Brain microvascular endothelial cell (primary cell): ENCODE measurements around the gene ERICH6.
"Not testable (repeated sequence)": the region's sequence is repeated elsewhere in the genome, so short reads cannot be mapped to it uniquely, and the experiment has no call there.

Experiments used
- DNase-seq: peaks from one replicate; pipeline ENCODE4 v3.0.0-alpha.2; 2020
- H3K27ac ChIP-seq: fragments of 250-450 bp; sonication (Bioruptor Pico); 2 replicates; pipeline ENCODE4 v1.5.1; 2020; ENCODE audit warnings: mild to moderate bottlenecking, moderate library complexity
- H3K27me3 ChIP-seq: fragments of 250-450 bp; sonication (Bioruptor Pico); replicated peaks from 2 replicates; pipeline ENCODE4 v1.5.1; 2020; ENCODE audit warnings: mild to moderate bottlenecking
- H3K36me3 ChIP-seq: fragments of 250-450 bp; sonication (Bioruptor Pico); replicated peaks from 2 replicates; pipeline ENCODE4 v1.5.1; 2020; ENCODE audit warnings: mild to moderate bottlenecking
- H3K4me3 ChIP-seq: 2 replicates; pipeline ENCODE4 v1.5.1; 2011; ENCODE audit warnings: low read depth, mild to moderate bottlenecking, control low read depth, low read length, moderate library complexity
- CTCF ChIP-seq: IDR thresholded peaks from 2 replicates; pipeline ENCODE4 v1.5.1; 2011; ENCODE audit warnings: low read depth, mild to moderate bottlenecking, moderate library complexity, low read length, control low read depth, inconsistent platforms; ENCODE audit errors: missing control alignments
- in situ Hi-C: cut with HindIII; loops from 2 replicates; pipeline ENCODE4 v1.10.0; 2017; ENCODE audit warnings: low sequenced_read_pairs, low pct_ligation_motif_present

Gene ERICH6

DNA sequence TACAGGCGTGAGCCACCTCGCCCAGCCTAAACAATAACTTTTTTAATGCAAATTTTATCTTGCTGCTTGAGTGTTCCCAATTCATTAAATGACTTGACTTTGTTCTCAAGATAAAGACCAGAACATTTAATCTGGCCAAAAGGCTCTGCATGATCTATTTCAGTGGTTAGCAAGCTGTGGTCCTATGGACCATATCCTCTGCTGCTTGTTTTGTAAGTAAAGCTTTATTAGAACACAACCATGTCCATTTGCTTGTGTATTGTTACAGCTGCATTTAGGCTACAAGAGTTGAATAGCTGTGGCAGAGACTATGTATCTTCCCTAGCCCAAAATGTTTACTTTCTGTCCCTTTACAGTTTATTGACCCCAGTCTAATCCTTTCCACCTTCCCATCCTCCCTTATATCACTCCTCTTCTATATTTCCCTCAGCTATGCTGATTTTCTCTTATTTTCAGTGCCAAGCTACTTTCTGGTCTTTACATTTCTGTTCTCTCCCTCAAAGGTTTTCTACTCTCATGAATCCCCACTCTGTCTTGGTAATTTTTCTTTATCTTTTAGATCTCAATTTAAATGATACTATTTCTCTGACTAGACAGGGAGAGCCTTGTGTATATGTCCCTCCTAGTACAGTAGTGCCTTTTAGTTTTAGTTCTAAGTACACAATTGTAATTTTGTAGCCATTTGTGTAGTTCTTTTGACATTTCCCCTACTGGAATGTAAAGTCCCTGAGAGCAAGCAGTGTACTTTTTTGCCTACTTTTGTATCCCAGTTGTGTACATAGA lies 77.4 kb downstream of the ERICH6 start:
- DNase-seq, result no peak
- TF ChIP-seq CTCF, result no peak
- in situ Hi-C loops, result no loop called here
- no peak overlapping the region for H3K27ac ChIP-seq
- H3K27me3 ChIP-seq, result no peaks in the 10 kb centered on the region
- no peak overlapping the region for H3K4me3 ChIP-seq
- peaks cover 11% of the 10 kb centered on the region for H3K36me3 ChIP-seq

GRCh38 chr3:150623945-150624344 lies 79.8 kb downstream of the ERICH6 start:
- no peak for DNase-seq
- H3K36me3 ChIP-seq, result peaks cover 11% of the 10 kb centered on the region
- H3K4me3 ChIP-seq, result no peak overlapping the region
- no peak overlapping the region for H3K27ac ChIP-seq
- H3K27me3 ChIP-seq, result no peaks in the 10 kb centered on the region
- in situ Hi-C loops, result no loop called here
- no peak for TF ChIP-seq CTCF

- DNase-seq, H3K27me3 ChIP-seq, H3K4me3 ChIP-seq, in situ Hi-C loops, H3K27ac ChIP-seq: not testable (repeated sequence)
- peaks cover 11% of the 10 kb centered on the region for H3K36me3 ChIP-seq
These were observed 80.8 kb downstream of the ERICH6 start for GRCh38 chr3:150622955-150623354.

GRCh38 chr3:150620002-150620689 lies 83.6 kb downstream of the ERICH6 start:
- no peaks in the 10 kb centered on the region for H3K27me3 ChIP-seq
- no peaks in the 10 kb centered on the region for H3K36me3 ChIP-seq
- no peak overlapping the region for H3K27ac ChIP-seq
- no peak for DNase-seq
- H3K4me3 ChIP-seq, result no peak overlapping the region
- in situ Hi-C loops, result no loop called here
- TF ChIP-seq CTCF, result no peak

GRCh38 chr3:150613709-150614480 lies 89.8 kb downstream of the ERICH6 start:
- Histone ChIP-seq H3K36me3 (no peaks in the 10 kb centered on the region), H3K4me3 (no peak overlapping the region), H3K27me3 (no peaks in the 10 kb centered on the region), H3K27ac (no peak overlapping the region)
- no peak for DNase-seq
- no peak for TF ChIP-seq CTCF
- in situ Hi-C loops, result no loop called here

- no peak overlapping the region for H3K27ac ChIP-seq
These were observed 90.7 kb downstream of the ERICH6 start for GRCh38 chr3:150613034-150613433.

More at GRCh38 chr3:150613034-150613433, 90.7 kb downstream of the ERICH6 start:
- no peak overlapping the region for H3K4me3 ChIP-seq
- DNase-seq, result no peak
- in situ Hi-C loops, result no loop called here
- no peaks in the 10 kb centered on the region for H3K36me3 ChIP-seq
- TF ChIP-seq CTCF, result no peak
- H3K27me3 ChIP-seq, result no peaks in the 10 kb centered on the region
